ENCODE measurements around the gene INSM1. TPM values are rescaled to one million over a fixed set of nuclear protein-coding genes. Genes with fewer than 3 reads are reported as not detected.

Gene INSM1
- total RNA-seq, 1 experiment from 2014 or later: not detected

- peaks cover 95% of the 10 kb centered on the region for H3K27me3 ChIP-seq (replicated peaks; ENCODE audit: insufficient read depth, low read depth, low read length, poor library complexity)
- H3K4me1 ChIP-seq (ENCODE audit: insufficient read depth, low read length, poor library complexity, severe bottlenecking): peaks cover 16% of the 10 kb centered on the region
- CTCF ChIA-PET: no interaction called here
- TF ChIP-seq EZH2 (IDR thresholded peaks at IDR 0.05; ENCODE audit: borderline replicate concordance, low read depth, low read length, poor library complexity, severe bottlenecking): peak; percentile 15
- no peak for TF ChIP-seq CTCF (conservative IDR thresholded peaks at IDR 0.05; ENCODE audit: low read depth, low read length)
- DNase-seq (ENCODE audit: low spot score): peak; percentile 38
- no peak overlapping the region for H3K27ac ChIP-seq (ENCODE audit: low read depth, low read length, poor library complexity, severe bottlenecking)
- no peaks in the 10 kb centered on the region for H3K9me3 ChIP-seq (ENCODE audit: low read depth, low read length, poor library complexity, severe bottlenecking)
- no peaks in the 10 kb centered on the region for H3K36me3 ChIP-seq (ENCODE audit: insufficient read depth, low read length, poor library complexity, severe bottlenecking)
- no TSS peak for BruUV-seq (replicated peaks)
- intact Hi-C loops (cut with micrococcal nuclease; ENCODE audit: unreplicated experiment): no loop called here
- no peak overlapping the region for H3K4me3 ChIP-seq (ENCODE audit: low read depth, low read length, poor library complexity, severe bottlenecking)
- POLR2A ChIA-PET (ENCODE audit: low non-redundant PET): no interaction called here
These were observed 2.2 kb downstream of the INSM1 start for GRCh38 chr20:20370094-20370575.

GRCh38 chr20:20371083-20371482 is 3.2 kb downstream of the INSM1 start:
- Histone ChIP-seq H3K27ac (ENCODE audit: low read depth, low read length, poor library complexity, severe bottlenecking) (no peak overlapping the region), H3K27me3 (replicated peaks; ENCODE audit: insufficient read depth, low read depth, low read length, poor library complexity) (peaks cover 95% of the 10 kb centered on the region), H3K4me1 (ENCODE audit: insufficient read depth, low read length, poor library complexity, severe bottlenecking) (peaks cover 16% of the 10 kb centered on the region), H3K9me3 (ENCODE audit: low read depth, low read length, poor library complexity, severe bottlenecking) (no peaks in the 10 kb centered on the region), H3K4me3 (ENCODE audit: low read depth, low read length, poor library complexity, severe bottlenecking) (no peak overlapping the region), H3K36me3 (ENCODE audit: insufficient read depth, low read length, poor library complexity, severe bottlenecking) (no peaks in the 10 kb centered on the region)
- BruUV-seq (replicated peaks): no TSS peak
- DNase-seq (ENCODE audit: low spot score): no peak
- TF ChIP-seq EZH2 (IDR thresholded peaks at IDR 0.05; ENCODE audit: borderline replicate concordance, low read depth, low read length, poor library complexity, severe bottlenecking): no peak
- TF ChIP-seq CTCF (conservative IDR thresholded peaks at IDR 0.05; ENCODE audit: low read depth, low read length): no peak
- POLR2A ChIA-PET (ENCODE audit: low non-redundant PET): no interaction called here
- CTCF ChIA-PET: no interaction called here
- intact Hi-C loops (cut with micrococcal nuclease; ENCODE audit: unreplicated experiment): no loop called here

DNA sequence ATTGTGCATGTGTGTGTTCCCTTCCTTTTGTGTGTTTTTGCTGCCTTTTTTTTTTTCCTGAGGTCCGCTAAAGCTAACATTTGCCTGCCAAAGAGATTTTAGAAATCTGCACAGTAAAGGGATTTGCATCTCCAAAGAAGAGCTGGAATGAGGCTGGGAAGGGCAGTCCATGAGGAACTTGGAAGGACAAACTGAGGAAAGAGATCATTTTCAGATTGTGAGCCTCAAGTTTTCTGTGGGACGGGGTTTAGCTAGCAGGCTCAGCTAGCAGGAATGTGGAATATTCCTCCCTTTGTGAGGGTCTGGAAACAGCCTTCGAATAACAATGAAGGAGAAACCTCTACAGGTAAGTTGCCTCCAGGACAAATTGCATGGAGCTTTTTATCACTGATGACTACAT is 3.8 kb downstream of the INSM1 start:
- ChIA-PET POLR2A (ENCODE audit: low non-redundant PET) (interaction anchor here (0.7 kb wide), 1 partner anchor 161 kb away, joined by 3 read pairs; no protein-coding TSS in a partner anchor), CTCF (no interaction called here)
- DNase-seq (ENCODE audit: low spot score): no peak
- H3K9me3 ChIP-seq (ENCODE audit: low read depth, low read length, poor library complexity, severe bottlenecking): no peaks in the 10 kb centered on the region
- no TSS peak for BruUV-seq (replicated peaks)
- H3K27me3 ChIP-seq (replicated peaks; ENCODE audit: insufficient read depth, low read depth, low read length, poor library complexity): peaks cover 90% of the 10 kb centered on the region
- no peaks in the 10 kb centered on the region for H3K36me3 ChIP-seq (ENCODE audit: insufficient read depth, low read length, poor library complexity, severe bottlenecking)
- H3K27ac ChIP-seq (ENCODE audit: low read depth, low read length, poor library complexity, severe bottlenecking): no peak overlapping the region
- intact Hi-C loops (cut with micrococcal nuclease; ENCODE audit: unreplicated experiment): no loop called here
- no peak for TF ChIP-seq CTCF (conservative IDR thresholded peaks at IDR 0.05; ENCODE audit: low read depth, low read length)
- no peak for TF ChIP-seq EZH2 (IDR thresholded peaks at IDR 0.05; ENCODE audit: borderline replicate concordance, low read depth, low read length, poor library complexity, severe bottlenecking)
- no peak overlapping the region for H3K4me3 ChIP-seq (ENCODE audit: low read depth, low read length, poor library complexity, severe bottlenecking)
- H3K4me1 ChIP-seq (ENCODE audit: insufficient read depth, low read length, poor library complexity, severe bottlenecking): peaks cover 16% of the 10 kb centered on the region
